HUES6 (cell line): ENCODE data around the gene VASN.
A peak's percentile ranks its signal among the peaks of the same experiment; 100 is the strongest.

Experiments used
- H3K27ac ChIP-seq: 2 replicates; pipeline ENCODE4 v1.7.0; 2013; ENCODE audit warnings: low read depth, mild to moderate bottlenecking, low read length, inconsistent platforms
- H3K27me3 ChIP-seq: 2 replicates; pipeline ENCODE4 v1.6.1; 2013; ENCODE audit warnings: low read length; ENCODE audit not compliant: control insufficient read depth, insufficient read depth
- H3K36me3 ChIP-seq: 2 replicates; pipeline ENCODE4 v1.6.1; 2013; ENCODE audit warnings: low read length; ENCODE audit not compliant: control insufficient read depth, insufficient read depth
- H3K4me1 ChIP-seq: 2 replicates; pipeline ENCODE4 v1.6.1; 2013; ENCODE audit warnings: low read length; ENCODE audit not compliant: control insufficient read depth, insufficient read depth
- H3K4me3 ChIP-seq: 2 replicates; pipeline ENCODE4 v1.5.1; 2013; ENCODE audit warnings: low read depth, low read length
- H3K9ac ChIP-seq: one replicate; pipeline ENCODE4 v1.6.1; 2013; ENCODE audit warnings: mild to moderate bottlenecking, low read length
- H3K9me3 ChIP-seq: 2 replicates; pipeline ENCODE4 v1.6.1; 2013; ENCODE audit warnings: low read depth, low read length; ENCODE audit not compliant: control insufficient read depth, insufficient read depth

VASN gene

DNA sequence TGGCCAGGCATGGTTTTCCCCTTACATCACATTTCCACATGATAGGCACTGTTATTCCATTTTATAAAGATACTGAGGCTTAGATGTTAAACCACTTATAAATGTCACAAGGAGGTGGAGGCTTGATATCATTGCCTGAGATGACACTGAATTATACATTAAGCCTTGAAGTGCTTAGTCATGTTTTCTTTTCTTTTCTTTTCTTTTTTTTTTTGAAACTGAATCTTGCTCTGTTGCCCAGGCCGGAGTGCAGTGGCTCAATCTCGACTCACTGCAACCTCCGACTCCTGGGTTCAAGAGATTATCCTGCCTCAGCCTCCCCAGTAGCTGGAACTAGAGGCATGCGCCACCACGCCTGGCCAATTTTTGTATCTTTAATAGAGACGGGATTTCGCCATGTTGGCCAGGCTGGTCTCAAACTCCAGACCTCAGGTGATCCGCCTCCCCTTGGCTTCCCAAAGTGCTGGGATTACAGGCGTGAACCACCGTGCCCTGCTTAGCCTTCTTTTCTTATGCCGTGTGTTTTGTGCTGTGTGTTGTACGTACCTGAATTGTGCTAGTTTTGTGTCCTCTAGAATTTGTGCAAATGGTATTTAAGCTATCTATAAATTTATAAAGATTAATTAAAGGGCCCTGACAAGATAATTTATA is 55.2 kb downstream of the VASN start:
- H3K4me3 ChIP-seq = peak overlapping the region; percentile 88
- H3K9me3 ChIP-seq = no peaks in the 10 kb centered on the region
- no peak overlapping the region; the same call in 1 of the 2 replicates for H3K27ac ChIP-seq
- H3K36me3 ChIP-seq = peaks cover 17% of the 10 kb centered on the region
- peak overlapping the region; percentile 96 for H3K9ac ChIP-seq
- peaks cover 8% of the 10 kb centered on the region; the same call in 1 of the 2 replicates for H3K4me1 ChIP-seq
- H3K27me3 ChIP-seq = no peaks in the 10 kb centered on the region

DNA sequence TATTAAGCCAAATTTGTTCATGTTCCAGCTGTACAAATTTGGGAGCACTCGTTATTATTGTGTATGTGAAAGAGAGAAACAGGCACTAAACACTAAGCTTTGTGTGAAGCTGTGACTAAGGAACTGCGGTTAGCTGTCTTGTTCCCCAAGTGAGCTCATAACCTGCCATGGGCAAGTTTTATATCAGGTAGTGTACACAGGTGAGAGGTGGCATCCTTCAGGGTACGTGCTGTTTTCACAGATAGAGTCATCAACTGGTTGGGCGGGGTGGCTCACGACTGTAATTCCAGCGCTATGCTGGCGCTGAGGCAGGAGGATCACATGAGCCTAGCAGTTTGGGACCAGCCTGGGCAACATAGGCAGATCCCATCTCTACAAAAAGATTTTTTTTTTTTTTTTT is 56.9 kb downstream of the VASN start:
- H3K27me3 ChIP-seq = no peaks in the 10 kb centered on the region
- H3K4me1 ChIP-seq = peaks cover 8% of the 10 kb centered on the region; the same call in 1 of the 2 replicates
- no peak overlapping the region for H3K9ac ChIP-seq
- no peak overlapping the region for H3K27ac ChIP-seq
- H3K36me3 ChIP-seq = peaks cover 19% of the 10 kb centered on the region
- no peaks in the 10 kb centered on the region for H3K9me3 ChIP-seq
- no peak overlapping the region for H3K4me3 ChIP-seq

DNA sequence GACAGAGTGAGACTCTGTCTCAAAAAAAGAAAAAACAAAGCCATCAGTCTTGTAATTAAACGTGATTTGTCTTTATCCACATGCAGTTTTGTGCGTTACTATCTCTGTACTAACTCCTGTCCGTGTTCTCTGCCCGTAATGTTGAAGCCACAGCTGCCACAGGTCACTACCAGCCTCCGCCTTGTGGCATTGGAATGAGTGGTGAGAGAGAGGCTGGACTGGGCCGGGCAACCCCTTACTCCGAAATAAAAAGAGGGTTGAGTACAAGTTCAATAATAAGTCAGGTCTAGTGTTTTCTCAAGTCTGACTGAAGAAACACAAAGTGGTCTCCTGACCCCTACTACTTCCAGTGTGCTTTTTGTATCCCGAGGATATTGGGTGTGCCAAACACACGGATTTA is 59.4 kb downstream of the VASN start:
- Histone ChIP-seq H3K9me3 (no peaks in the 10 kb centered on the region), H3K27ac (no peak overlapping the region), H3K4me1 (peaks cover 4% of the 10 kb centered on the region; the same call in 1 of the 2 replicates), H3K9ac (no peak overlapping the region), H3K36me3 (peaks cover 40% of the 10 kb centered on the region), H3K4me3 (no peak overlapping the region), H3K27me3 (no peaks in the 10 kb centered on the region)
